GM12878 (cell line): Measurements from ENCODE around the gene QPCT.

Experiments
- BRCA1 ChIP-seq: IDR thresholded peaks from 2 replicates; pipeline ENCODE4 v1.6.1; 2011; ENCODE audit warnings: low read depth, low read length, improper control_type of control experiment
- CHD2 ChIP-seq: IDR thresholded peaks from 2 replicates; pipeline ENCODE4 v1.6.1; 2011; ENCODE audit warnings: low read depth, low read length, improper control_type of control experiment, borderline replicate concordance
- EP300 ChIP-seq, 2 experiments: fragments of 150-350 bp in 1 of 2; IDR thresholded peaks; 2 replicates each; pipeline ENCODE4 v1.6.1; 2011 to 2012; ENCODE audit warnings: low read depth in 2 of 2, low read length in 2 of 2, borderline replicate concordance in 1 of 2, improper control_type of control experiment in 1 of 2, inconsistent platforms in 1 of 2; ENCODE audit not compliant: control insufficient read depth in 1 of 2
- LARP7 ChIP-seq: fragments of 450-650 bp; IDR thresholded peaks from 2 replicates; pipeline ENCODE4 v1.6.1; 2017; ENCODE audit warnings: mild to moderate bottlenecking
- POLR2A ChIP-seq: IDR thresholded peaks from 2 replicates; pipeline ENCODE4 v1.6.1; 2011; ENCODE audit warnings: low read depth, mild to moderate bottlenecking, low read length
- RAD21 ChIP-seq: IDR thresholded peaks from 2 replicates; pipeline ENCODE4 v1.6.1; 2011; ENCODE audit warnings: mild to moderate bottlenecking, low read depth, low read length, moderate library complexity; ENCODE audit not compliant: insufficient read depth
- RFX5 ChIP-seq: IDR thresholded peaks from 2 replicates; pipeline ENCODE4 v1.6.1; 2011; ENCODE audit warnings: low read depth, low read length, improper control_type of control experiment
- SMC3 ChIP-seq: IDR thresholded peaks from 2 replicates; pipeline ENCODE4 v1.6.1; 2011; ENCODE audit warnings: low read length, improper control_type of control experiment, borderline replicate concordance
- TF ChIP-seq, protein P1 (sequence below), 3 experiments: IDR thresholded peaks in 2 of 3; conservative IDR thresholded peaks in 1 of 3; 2 replicates each; pipeline ENCODE4 v1.5.1; 2011; ENCODE audit warnings: low read depth in 3 of 3, low read length in 3 of 3, mild to moderate bottlenecking in 3 of 3, control low read depth in 2 of 3, moderate library complexity in 2 of 3, inconsistent platforms in 1 of 3, mixed read lengths in 1 of 3; ENCODE audit not compliant: control insufficient read depth in 2 of 3, insufficient read depth in 1 of 3; ENCODE audit errors: extremely low read depth in 1 of 3
- TF ChIP-seq, protein P2 (sequence below): fragments of 450-650 bp; IDR thresholded peaks from 2 replicates; pipeline ENCODE4 v1.6.1; 2017; ENCODE audit warnings: antibody characterized with exemption, mild to moderate bottlenecking, moderate library complexity
- TF ChIP-seq, protein P3 (sequence below): IDR thresholded peaks from 2 replicates; pipeline ENCODE4 v1.6.1; 2012; ENCODE audit warnings: low read length, inconsistent platforms

DNA sequence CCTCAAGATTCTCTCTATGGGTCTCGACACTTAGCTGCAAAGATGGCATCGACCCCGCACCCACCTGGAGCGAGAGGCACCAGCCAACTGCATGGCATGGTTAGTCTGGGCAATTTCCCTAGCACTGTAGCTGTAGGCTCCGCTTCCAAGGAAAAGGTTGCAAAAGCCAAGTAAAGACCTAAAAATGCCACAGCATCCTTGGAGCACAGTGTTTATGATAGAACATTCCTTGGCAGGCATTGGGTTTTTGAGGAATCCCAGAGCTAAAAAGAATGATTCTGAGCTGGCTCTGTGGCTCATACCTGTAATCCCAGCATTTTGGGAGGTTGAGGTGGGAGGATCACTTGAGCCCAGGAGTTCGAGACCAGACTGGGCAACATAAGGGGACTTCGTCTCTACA, 22.9 kb downstream of the QPCT start:
- TF ChIP-seq, protein P1, sequence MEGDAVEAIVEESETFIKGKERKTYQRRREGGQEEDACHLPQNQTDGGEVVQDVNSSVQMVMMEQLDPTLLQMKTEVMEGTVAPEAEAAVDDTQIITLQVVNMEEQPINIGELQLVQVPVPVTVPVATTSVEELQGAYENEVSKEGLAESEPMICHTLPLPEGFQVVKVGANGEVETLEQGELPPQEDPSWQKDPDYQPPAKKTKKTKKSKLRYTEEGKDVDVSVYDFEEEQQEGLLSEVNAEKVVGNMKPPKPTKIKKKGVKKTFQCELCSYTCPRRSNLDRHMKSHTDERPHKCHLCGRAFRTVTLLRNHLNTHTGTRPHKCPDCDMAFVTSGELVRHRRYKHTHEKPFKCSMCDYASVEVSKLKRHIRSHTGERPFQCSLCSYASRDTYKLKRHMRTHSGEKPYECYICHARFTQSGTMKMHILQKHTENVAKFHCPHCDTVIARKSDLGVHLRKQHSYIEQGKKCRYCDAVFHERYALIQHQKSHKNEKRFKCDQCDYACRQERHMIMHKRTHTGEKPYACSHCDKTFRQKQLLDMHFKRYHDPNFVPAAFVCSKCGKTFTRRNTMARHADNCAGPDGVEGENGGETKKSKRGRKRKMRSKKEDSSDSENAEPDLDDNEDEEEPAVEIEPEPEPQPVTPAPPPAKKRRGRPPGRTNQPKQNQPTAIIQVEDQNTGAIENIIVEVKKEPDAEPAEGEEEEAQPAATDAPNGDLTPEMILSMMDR (IDR thresholded peaks at IDR 0.05 in 2 of 3, conservative IDR thresholded peaks at IDR 0.05 in 1 of 3; ENCODE audit: control insufficient read depth in 2 of 3, extremely low read depth in 1 of 3, insufficient read depth in 1 of 3, low read depth in 3 of 3, low read length in 3 of 3) = no peak
- TF ChIP-seq LARP7 (no peak), BRCA1 (no peak), RAD21 (no peak), RFX5 (no peak), POLR2A (no peak), SMC3 (no peak), EP300 (IDR thresholded peaks at IDR 0.05; ENCODE audit: borderline replicate concordance in 1 of 2, control insufficient read depth in 1 of 2, low read depth in 2 of 2, low read length in 2 of 2) (no peak), CHD2 (no peak)
- TF ChIP-seq, protein P2, sequence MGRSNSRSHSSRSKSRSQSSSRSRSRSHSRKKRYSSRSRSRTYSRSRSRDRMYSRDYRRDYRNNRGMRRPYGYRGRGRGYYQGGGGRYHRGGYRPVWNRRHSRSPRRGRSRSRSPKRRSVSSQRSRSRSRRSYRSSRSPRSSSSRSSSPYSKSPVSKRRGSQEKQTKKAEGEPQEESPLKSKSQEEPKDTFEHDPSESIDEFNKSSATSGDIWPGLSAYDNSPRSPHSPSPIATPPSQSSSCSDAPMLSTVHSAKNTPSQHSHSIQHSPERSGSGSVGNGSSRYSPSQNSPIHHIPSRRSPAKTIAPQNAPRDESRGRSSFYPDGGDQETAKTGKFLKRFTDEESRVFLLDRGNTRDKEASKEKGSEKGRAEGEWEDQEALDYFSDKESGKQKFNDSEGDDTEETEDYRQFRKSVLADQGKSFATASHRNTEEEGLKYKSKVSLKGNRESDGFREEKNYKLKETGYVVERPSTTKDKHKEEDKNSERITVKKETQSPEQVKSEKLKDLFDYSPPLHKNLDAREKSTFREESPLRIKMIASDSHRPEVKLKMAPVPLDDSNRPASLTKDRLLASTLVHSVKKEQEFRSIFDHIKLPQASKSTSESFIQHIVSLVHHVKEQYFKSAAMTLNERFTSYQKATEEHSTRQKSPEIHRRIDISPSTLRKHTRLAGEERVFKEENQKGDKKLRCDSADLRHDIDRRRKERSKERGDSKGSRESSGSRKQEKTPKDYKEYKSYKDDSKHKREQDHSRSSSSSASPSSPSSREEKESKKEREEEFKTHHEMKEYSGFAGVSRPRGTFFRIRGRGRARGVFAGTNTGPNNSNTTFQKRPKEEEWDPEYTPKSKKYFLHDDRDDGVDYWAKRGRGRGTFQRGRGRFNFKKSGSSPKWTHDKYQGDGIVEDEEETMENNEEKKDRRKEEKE = no peak
- TF ChIP-seq, protein P3, sequence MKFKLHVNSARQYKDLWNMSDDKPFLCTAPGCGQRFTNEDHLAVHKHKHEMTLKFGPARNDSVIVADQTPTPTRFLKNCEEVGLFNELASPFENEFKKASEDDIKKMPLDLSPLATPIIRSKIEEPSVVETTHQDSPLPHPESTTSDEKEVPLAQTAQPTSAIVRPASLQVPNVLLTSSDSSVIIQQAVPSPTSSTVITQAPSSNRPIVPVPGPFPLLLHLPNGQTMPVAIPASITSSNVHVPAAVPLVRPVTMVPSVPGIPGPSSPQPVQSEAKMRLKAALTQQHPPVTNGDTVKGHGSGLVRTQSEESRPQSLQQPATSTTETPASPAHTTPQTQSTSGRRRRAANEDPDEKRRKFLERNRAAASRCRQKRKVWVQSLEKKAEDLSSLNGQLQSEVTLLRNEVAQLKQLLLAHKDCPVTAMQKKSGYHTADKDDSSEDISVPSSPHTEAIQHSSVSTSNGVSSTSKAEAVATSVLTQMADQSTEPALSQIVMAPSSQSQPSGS = no peak
